ENCODE results near the gene MYO3B. TPM values are rescaled to one million over a fixed set of nuclear protein-coding genes. Genes with fewer than 3 reads are reported as not detected.

Gene MYO3B
- total and polyA plus RNA-seq, 2 donors (not counting 1 experiment from before 2014, with no cell fraction given) = not detected

GRCh38 chr2:170141865-170142264 is 36.1 kb upstream of the MYO3B start:
- ChIA-PET CTCF (interaction anchor here (0.9 kb wide), 1 partner anchor 730 kb away, joined by 3 read pairs; no protein-coding TSS in a partner anchor), POLR2A (no interaction called here)
- H3K4me3 ChIP-seq (ENCODE audit: control extremely low read depth in 1 of 5, extremely low read depth in 1 of 5, insufficient read depth in 1 of 5, low read depth in 2 of 5, low read length in 4 of 5) = no peak overlapping the region
- H3K4me1 ChIP-seq (ENCODE audit: control insufficient read depth in 2 of 2, insufficient read depth in 2 of 2, low read length in 2 of 2) = no peaks in the 10 kb centered on the region
- H2AFZ ChIP-seq (ENCODE audit: insufficient read depth, low read depth, low read length, poor library complexity, severe bottlenecking) = no peak overlapping the region
- TF ChIP-seq, protein P1, sequence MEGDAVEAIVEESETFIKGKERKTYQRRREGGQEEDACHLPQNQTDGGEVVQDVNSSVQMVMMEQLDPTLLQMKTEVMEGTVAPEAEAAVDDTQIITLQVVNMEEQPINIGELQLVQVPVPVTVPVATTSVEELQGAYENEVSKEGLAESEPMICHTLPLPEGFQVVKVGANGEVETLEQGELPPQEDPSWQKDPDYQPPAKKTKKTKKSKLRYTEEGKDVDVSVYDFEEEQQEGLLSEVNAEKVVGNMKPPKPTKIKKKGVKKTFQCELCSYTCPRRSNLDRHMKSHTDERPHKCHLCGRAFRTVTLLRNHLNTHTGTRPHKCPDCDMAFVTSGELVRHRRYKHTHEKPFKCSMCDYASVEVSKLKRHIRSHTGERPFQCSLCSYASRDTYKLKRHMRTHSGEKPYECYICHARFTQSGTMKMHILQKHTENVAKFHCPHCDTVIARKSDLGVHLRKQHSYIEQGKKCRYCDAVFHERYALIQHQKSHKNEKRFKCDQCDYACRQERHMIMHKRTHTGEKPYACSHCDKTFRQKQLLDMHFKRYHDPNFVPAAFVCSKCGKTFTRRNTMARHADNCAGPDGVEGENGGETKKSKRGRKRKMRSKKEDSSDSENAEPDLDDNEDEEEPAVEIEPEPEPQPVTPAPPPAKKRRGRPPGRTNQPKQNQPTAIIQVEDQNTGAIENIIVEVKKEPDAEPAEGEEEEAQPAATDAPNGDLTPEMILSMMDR (IDR thresholded peaks at IDR 0.05) = no peak
- TF ChIP-seq EZH2 (IDR thresholded peaks at IDR 0.05; ENCODE audit: borderline replicate concordance, insufficient read depth, low read depth, low read length, poor library complexity, severe bottlenecking) = no peak
- peaks cover 15% of the 10 kb centered on the region for H3K4me1 Mint-ChIP-seq
- no peak overlapping the region for H3K4me2 ChIP-seq (replicated peaks; ENCODE audit: low read depth, low read length, poor library complexity, severe bottlenecking)
- H3K9me3 ChIP-seq (ENCODE audit: control extremely low read depth in 1 of 3, control insufficient read depth in 2 of 3, insufficient read depth in 1 of 3, low read length in 2 of 3) = no peaks in the 10 kb centered on the region
- WGBS (ENCODE audit: insufficient coverage) = 67% methylated on average over 8 of the region's 12 CpGs
- H3K9me3 Mint-ChIP-seq (ENCODE audit: insufficient read depth) = no peaks in the 10 kb centered on the region
- no peaks in the 10 kb centered on the region for H3K79me2 ChIP-seq (ENCODE audit: control insufficient read depth, insufficient read depth, low read length)
- no peaks in the 10 kb centered on the region for H4K20me1 ChIP-seq (ENCODE audit: control insufficient read depth, insufficient read depth, low read length, poor library complexity, severe bottlenecking)
- H3K36me3 ChIP-seq (replicated peaks in 1 of 2; ENCODE audit: control extremely low read depth in 1 of 2, control insufficient read depth in 1 of 2, extremely low read depth in 1 of 2, insufficient read depth in 2 of 2, low read length in 1 of 2) = no peaks in the 10 kb centered on the region
- no peaks in the 10 kb centered on the region for H3K27me3 Mint-ChIP-seq
- H3K4me3 Mint-ChIP-seq = peak overlapping the region; percentile 33
- no peak overlapping the region for H3K27ac Mint-ChIP-seq
- no peak overlapping the region for H3K27ac ChIP-seq (ENCODE audit: low read length in 2 of 2)
- intact Hi-C loops (cut with micrococcal nuclease) = no loop called here
- ATAC-seq (ENCODE audit: low read depth) (no peak), DNase-seq (no peak)
- no peaks in the 10 kb centered on the region for H3K27me3 ChIP-seq (replicated peaks in 1 of 4; ENCODE audit: control extremely low read depth in 1 of 4, control insufficient read depth in 3 of 4, insufficient read depth in 4 of 4, low read length in 3 of 4)
- H3K9ac ChIP-seq (ENCODE audit: low read length) = no peak overlapping the region

DNA sequence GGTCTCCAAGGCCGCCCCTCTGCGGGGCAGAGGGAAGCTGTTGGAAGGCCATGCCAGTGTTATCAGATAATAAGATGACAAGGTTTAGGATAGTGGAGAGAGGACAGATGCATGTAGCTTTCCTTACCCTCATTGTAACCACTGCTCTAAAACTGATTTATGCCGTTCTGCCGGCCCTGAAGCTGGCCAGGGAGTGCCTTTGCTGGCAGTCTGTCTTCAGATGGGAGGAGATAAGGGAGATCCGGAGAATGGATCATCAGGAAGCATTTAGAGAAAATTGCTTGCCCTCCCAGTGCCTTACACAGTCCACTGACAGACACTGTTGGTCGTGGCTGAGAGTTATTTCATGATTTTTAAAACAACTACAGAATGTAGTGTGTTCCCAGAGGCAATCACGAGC is 35.4 kb upstream of the MYO3B start:
- H3K79me2 ChIP-seq (ENCODE audit: control insufficient read depth, insufficient read depth, low read length) = no peaks in the 10 kb centered on the region
- TF ChIP-seq, protein P1 (IDR thresholded peaks at IDR 0.05) = no peak
- TF ChIP-seq EZH2 (IDR thresholded peaks at IDR 0.05; ENCODE audit: borderline replicate concordance, insufficient read depth, low read depth, low read length, poor library complexity, severe bottlenecking) = no peak
- H3K4me2 ChIP-seq (replicated peaks; ENCODE audit: low read depth, low read length, poor library complexity, severe bottlenecking) = no peak overlapping the region
- ChIA-PET POLR2A (no interaction called here), CTCF (no interaction called here)
- no peak for DNase-seq
- H3K27me3 Mint-ChIP-seq = no peaks in the 10 kb centered on the region
- no peaks in the 10 kb centered on the region for H3K36me3 ChIP-seq (replicated peaks in 1 of 2; ENCODE audit: control extremely low read depth in 1 of 2, control insufficient read depth in 1 of 2, extremely low read depth in 1 of 2, insufficient read depth in 2 of 2, low read length in 1 of 2)
- H3K27ac ChIP-seq (ENCODE audit: low read length in 2 of 2) = no peak overlapping the region
- peaks cover 15% of the 10 kb centered on the region for H3K4me1 Mint-ChIP-seq
- H3K9ac ChIP-seq (ENCODE audit: low read length) = no peak overlapping the region
- no peak overlapping the region for H3K4me3 ChIP-seq (ENCODE audit: control extremely low read depth in 1 of 5, extremely low read depth in 1 of 5, insufficient read depth in 1 of 5, low read depth in 2 of 5, low read length in 4 of 5)
- intact Hi-C loops (cut with micrococcal nuclease) = no loop called here
- no peak overlapping the region for H3K27ac Mint-ChIP-seq
- no peaks in the 10 kb centered on the region for H4K20me1 ChIP-seq (ENCODE audit: control insufficient read depth, insufficient read depth, low read length, poor library complexity, severe bottlenecking)
- no peaks in the 10 kb centered on the region for H3K9me3 Mint-ChIP-seq (ENCODE audit: insufficient read depth)
- H3K4me1 ChIP-seq (ENCODE audit: control insufficient read depth in 2 of 2, insufficient read depth in 2 of 2, low read length in 2 of 2) = no peaks in the 10 kb centered on the region
- 83% methylated on average over 2 of the region's 7 CpGs for WGBS (ENCODE audit: insufficient coverage)
- no peak overlapping the region for H2AFZ ChIP-seq (ENCODE audit: insufficient read depth, low read depth, low read length, poor library complexity, severe bottlenecking)
- H3K4me3 Mint-ChIP-seq = no peak overlapping the region
- no peaks in the 10 kb centered on the region for H3K27me3 ChIP-seq (replicated peaks in 1 of 4; ENCODE audit: control extremely low read depth in 1 of 4, control insufficient read depth in 3 of 4, insufficient read depth in 4 of 4, low read length in 3 of 4)
- ATAC-seq (ENCODE audit: low read depth) = no peak
- H3K9me3 ChIP-seq (ENCODE audit: control extremely low read depth in 1 of 3, control insufficient read depth in 2 of 3, insufficient read depth in 1 of 3, low read length in 2 of 3) = no peaks in the 10 kb centered on the region

Measured in B cell (primary cell).